ENCODE measurements around the gene ESPNL. TPM values are rescaled to one million over a fixed set of nuclear protein-coding genes. Genes with fewer than 3 reads are reported as not detected.

ESPNL gene
- total RNA-seq, 1 donor from 2014 or later = under 0.01 TPM

DNA sequence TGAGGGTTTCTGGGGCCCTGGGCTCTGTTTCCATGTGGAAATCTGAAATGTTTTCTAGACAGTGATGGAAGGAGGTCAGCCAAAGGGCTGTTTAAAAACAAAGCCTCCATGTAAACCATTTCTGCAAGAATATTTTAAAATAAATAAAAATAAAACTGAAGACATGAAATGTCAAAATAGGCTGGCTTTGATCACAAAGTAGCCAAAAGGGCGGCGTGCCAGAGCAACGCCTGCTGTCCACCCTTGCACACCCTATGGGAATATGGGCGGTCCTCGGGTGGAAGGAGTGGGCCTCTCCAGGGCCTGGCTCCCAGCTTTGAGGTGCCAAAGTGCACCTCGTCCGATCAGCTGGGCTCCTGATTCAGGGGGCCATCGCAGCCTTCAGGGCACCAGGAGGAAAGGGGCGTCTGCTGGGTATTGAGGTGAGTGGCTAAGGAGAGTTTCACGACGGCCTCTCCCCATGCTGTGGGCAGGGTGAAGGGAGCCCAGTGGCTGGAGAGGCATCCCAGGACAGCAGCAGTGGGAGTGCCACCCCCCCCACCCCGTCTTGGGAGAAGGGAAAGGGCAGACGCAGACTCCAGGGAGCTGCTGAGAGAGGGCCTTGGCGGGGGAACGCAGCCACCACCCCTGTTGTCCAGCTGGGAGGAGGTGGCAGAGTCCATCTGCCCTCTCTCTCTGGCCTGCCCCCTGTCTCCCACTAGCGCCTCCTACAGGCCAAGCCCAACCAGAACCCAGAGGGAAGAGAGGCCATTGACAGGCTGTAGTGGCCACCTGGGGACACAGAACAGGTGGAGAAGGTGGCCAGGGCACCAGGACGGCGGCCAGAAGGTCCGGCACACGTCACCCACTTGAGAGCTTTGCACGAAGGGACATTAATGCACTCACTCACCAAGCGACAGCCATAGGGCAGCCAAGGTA, 52.9 kb downstream of the ESPNL start:
- no peak for FAIRE-seq
- no peak for DNase-seq (ENCODE audit: low spot score in 2 of 2)

GRCh38 chr2:238154570-238154969, 54.4 kb downstream of the ESPNL start:
- FAIRE-seq = no peak
- no peak for DNase-seq (ENCODE audit: low spot score in 2 of 2)

GRCh38 chr2:238155051-238155760, 55.1 kb downstream of the ESPNL start:
- DNase-seq (ENCODE audit: low spot score in 2 of 2) (no peak), FAIRE-seq (no peak)

GRCh38 chr2:238155761-238156694, 55.9 kb downstream of the ESPNL start:
- DNase-seq (ENCODE audit: low spot score in 2 of 2) (no peak), FAIRE-seq (no peak)

GRCh38 chr2:238157506-238158017, 57.4 kb downstream of the ESPNL start:
- FAIRE-seq (no peak), DNase-seq (ENCODE audit: low spot score in 2 of 2) (no peak)

GRCh38 chr2:238158018-238158508, 57.9 kb downstream of the ESPNL start:
- DNase-seq (ENCODE audit: low spot score in 2 of 2) (no peak), FAIRE-seq (no peak)

DNA sequence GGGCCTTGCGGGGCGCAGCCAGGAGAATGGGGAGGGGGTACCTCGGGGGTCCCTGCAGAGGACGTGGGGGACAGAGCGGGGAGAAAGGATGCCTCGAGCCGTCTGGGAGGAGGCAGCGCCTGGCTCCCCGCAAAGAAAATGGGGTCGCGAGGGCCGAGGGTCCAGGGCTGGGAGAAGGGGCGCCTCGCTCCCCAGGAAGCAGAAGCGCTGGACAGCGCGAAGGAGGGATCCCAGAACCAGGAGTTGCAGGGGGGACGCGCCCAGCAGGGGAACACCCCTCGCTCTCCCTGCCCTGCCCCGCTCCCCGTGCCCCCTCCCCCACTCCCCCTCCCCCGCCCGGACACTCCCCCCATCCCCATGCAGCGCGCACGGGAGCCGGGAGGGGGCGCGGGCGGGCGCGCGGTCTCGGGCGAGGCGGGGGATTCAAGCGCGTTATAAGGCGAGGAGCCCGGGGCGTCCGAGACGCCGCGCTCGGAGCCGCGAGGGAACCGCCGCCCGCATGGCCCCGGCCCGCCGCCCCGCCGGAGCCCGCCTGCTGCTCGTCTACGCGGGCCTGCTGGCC, 58.5 kb downstream of the ESPNL start, which contains the start of gene ERFE:
TSS of gene ERFE (plus strand) at position 462 of the 562 bp plus-strand sequence. CDS start at position 500, 38 bp downstream.
- peak; percentile 70 to 75 for DNase-seq (ENCODE audit: low spot score in 2 of 2)
- FAIRE-seq = no peak

- FAIRE-seq (no peak), DNase-seq (ENCODE audit: low spot score in 2 of 2) (no peak)
These were observed 59.0 kb downstream of the ESPNL start for GRCh38 chr2:238159071-238159539.

GRCh38 chr2:238159661-238160205, 59.6 kb downstream of the ESPNL start:
- FAIRE-seq (no peak), DNase-seq (ENCODE audit: low spot score in 2 of 2) (no peak)

DNA sequence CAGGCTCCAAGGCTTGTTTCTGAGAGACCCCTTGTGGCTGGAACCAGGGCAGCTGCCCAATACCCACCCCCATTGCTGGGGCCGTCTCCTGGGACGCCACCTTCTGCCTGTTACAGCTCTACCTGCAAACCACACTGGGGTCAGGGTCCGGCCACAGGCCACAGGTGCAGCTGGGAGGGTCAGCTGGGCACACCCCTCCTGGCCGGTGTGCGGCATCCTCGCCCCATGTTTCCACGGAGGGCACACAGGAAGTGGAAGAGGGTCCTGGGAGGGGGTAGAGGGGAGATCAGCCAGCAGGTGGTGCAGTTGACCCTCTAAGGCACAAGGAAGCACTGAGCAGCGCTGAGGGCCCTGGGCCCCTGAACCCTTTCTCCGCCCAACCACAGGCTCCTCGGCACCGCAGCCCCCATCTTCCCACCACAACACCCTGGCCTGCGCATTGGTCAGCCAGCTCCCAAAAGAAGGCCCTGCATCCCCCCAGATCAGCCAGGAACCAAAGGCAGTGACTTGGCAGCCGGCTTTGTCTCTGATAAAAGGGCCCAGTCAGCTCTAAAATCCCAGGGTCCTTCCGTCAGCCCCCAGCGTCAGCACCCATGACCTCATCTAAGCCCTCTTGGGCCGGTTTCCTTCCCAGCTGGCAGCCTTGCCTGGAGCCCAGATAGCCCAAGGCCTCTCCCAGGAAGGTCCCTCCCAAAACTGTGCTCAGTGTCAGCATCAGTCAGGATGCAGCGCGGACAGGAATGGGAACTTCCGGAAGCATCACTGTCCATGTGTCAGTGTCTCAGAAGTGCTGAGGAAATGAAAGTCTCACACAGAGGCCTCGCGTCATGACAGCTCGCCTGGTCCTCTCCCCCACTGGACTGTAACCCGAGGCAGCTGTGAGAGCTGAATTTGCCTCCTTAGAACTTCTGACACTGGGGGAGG, 60.3 kb downstream of the ESPNL start:
- peak in 1 of 2 donors; percentile 70 for DNase-seq (ENCODE audit: low spot score in 2 of 2)
- no peak for FAIRE-seq

- FAIRE-seq (no peak), DNase-seq (ENCODE audit: low spot score in 2 of 2) (no peak)
These were observed 61.3 kb downstream of the ESPNL start for GRCh38 chr2:238161291-238162051.

DNA sequence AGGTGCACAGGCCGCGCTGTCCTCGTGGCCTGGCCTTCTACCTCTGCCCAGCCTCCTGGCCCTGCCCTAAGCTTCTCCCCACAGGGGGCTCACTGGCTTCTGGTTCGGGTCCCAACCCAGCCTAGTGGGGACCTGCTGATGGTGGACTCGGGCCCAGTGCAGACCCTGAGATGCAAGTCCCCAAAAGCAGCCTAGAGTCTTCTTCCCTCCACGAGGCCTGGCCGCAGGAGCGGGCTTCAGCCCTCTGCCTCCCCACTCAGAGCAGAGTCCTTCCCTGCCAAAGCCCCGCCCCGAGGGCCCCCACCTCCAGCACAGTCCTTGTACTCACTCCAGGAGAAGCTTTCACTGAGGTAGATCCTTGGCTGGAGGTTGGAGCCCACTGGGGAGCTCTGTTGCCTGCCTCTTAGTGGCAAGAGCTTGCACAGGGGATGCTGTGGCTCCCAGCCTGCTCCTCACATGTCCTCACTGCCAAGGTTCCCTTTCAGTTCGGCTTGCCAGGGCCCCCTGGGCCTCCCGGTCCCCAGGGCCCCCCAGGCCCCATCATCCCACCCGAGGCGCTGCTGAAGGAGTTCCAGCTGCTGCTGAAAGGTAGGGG, 62.2 kb downstream of the ESPNL start:
- no peak for FAIRE-seq
- peak in 1 of 2 donors; percentile 10 for DNase-seq (ENCODE audit: low spot score in 2 of 2)

DNA sequence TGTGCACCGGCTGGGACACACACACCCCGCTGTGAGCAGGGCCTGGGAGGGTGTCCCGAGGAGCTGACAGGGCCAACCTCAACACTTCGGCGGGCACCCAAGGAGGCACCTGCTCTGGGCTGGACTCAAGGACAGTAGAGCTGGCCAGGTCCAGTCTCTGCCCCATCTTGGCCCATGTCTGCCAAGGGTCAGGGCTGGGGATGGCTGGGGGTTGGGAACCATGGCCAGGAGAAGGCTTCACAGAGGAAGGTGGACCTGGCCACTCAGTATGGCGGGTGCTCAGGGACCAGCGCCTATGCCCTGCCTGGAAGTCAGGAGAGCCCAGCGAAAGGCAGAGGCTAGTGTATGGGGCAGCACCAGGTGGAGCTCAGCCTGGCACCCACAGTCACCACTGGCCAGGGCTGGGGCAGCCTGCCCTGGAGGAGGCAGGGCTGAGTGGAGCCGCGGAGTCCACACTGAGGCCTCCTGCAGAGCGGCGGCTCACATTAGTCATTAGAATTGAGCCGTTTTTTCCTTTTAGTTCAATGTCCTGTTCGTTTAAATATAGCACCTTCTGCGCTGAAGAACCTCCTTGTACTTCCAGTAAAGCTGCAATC, 62.8 kb downstream of the ESPNL start:
- FAIRE-seq = no peak

DNA sequence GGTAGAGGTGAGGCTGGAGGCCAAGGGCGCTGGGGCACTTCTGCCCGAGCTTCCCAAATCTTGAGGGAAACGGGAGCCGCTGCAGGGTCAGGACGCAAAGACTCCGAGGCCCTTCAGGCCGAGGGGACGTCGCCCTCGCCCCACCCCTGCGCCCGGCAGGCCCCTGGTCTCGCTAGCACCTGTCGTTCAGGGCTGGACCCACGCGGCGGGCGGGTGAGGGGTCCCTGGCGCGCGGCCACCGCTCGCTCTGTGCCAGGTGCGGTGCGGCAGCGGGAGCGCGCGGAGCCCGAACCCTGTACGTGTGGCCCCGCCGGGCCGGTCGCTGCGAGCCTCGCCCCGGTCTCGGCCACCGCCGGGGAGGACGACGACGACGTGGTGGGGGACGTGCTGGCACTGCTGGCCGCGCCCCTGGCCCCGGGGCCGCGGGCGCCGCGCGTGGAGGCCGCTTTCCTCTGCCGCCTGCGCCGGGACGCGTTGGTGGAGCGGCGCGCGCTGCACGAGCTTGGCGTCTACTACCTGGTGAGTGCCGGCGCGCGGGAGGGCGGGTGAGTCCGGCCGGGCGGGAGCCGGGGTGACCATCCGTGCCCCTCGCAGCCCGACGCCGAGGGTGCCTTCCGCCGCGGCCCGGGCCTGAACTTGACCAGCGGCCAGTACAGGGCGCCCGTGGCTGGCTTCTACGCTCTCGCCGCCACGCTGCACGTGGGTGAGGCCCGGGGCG, 63.5 kb downstream of the ESPNL start:
- DNase-seq (ENCODE audit: low spot score in 2 of 2) (peak; percentile 37 to 62), FAIRE-seq (no peak)

More for the DNA sequence above, 62.8 kb downstream of the ESPNL start:
- peak in 1 of 2 donors; percentile 22 for DNase-seq (ENCODE audit: low spot score in 2 of 2)

- DNase-seq (ENCODE audit: low spot score in 2 of 2) (no peak), FAIRE-seq (no peak)
These were observed 64.8 kb downstream of the ESPNL start for GRCh38 chr2:238164906-238165287.

Measured in frontal cortex (tissue), 4 donors.